ENCODE data around the gene ARHGEF39.

ARHGEF39 gene

GRCh38 chr9:35691334-35691650 lies 26.3 kb upstream of the ARHGEF39 start:
- no peak for ATAC-seq

DNA sequence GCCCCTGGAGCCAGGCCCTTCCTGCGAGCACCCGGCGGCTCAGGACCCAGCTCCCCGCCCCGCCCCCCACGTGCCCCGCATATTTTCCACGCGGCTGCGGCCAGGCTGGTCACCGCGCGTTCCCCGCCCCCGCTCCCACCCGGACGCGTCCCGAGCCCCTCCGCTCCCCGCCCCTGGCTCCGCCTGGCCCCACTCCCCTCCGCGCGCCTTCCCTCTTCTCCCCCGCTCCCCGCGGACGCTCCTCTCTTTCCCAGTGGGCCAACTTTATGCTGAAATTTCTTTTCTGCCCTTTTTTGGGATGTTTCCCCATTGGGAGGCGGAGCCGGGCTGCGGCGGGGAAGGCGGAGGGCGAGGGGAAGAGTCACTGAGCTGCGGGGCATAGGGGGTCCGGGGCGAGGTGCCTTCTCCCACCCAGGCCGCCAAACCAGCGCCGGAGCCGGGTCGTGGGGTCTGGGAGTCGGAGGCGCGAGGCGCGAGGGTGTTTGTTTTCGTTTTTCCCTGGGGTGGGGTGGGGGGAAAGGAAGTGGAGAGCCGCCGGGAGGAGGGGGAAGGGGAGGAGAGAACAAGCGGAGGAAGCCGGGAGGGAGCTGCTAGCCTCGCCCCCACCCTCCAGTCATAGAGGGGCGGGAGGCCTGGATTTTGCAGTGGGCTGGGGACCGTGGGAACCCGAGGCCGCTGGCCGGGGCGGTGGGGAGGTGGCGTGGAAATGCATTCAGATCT lies 25.8 kb upstream of the ARHGEF39 start:
- DNase-seq, result peak; percentile 62
- ATAC-seq, result no peak

More at GRCh38 chr9:35691334-35691650, 26.3 kb upstream of the ARHGEF39 start:
- no peak for DNase-seq

DNA sequence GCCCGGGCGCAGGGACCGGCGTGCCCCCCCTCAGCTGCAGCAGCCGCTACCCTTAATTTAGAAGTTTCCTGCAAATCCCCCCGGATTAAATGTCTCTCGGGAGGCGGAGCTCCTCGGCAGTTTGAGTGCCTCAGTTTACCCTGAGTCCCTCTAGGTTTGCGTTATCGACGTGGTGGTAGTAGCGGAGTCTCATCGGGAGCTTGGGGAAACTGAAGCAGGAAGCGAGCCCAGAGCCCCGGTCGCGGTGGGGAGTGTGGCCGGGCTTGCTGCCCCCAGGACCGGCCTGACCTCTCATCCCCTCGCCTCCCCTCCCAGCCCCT lies 25.3 kb upstream of the ARHGEF39 start:
- DNase-seq, result no peak
- ATAC-seq, result no peak

- DNase-seq, result no peak
- ATAC-seq, result no peak
These were observed 24.7 kb upstream of the ARHGEF39 start, which contains the start of gene TPM2 for GRCh38 chr9:35689542-35690293. TSS of gene TPM2 (minus strand) at chr9:35689925. CDS start at chr9:35689817, 108 bp downstream.

- ATAC-seq (peak; percentile 82), DNase-seq (no peak)
These were observed 23.9 kb upstream of the ARHGEF39 start for GRCh38 chr9:35688558-35689541.

DNA sequence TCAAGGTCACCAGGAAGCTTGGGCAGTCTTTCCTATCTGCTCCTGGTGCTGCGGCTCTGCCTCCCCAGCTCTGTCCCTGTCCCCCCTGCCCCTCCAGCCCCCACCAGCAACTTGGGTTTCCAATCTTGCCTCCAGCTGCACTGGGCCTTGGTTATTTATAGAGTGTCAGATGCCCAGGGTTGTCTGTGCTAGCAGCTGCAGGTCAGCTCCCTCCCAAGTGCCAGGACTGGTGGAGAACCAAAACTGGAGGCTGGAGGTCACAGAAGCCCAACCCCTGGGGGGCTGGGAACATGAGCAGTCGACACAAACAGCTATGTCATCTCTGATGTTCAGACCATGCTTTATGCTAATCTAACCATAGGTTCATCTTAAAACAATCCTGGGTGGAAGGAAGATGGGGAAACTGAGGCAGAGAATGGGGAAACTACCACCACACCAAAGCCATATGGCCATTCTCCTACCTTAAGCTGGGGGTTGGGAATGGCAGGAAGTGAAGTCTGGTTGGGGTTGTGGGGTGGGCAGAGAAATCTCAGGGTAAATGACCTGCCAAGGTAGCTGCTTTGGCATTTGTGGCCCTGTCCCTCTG lies 23.1 kb upstream of the ARHGEF39 start:
- ATAC-seq (no peak), DNase-seq (no peak)

DNA sequence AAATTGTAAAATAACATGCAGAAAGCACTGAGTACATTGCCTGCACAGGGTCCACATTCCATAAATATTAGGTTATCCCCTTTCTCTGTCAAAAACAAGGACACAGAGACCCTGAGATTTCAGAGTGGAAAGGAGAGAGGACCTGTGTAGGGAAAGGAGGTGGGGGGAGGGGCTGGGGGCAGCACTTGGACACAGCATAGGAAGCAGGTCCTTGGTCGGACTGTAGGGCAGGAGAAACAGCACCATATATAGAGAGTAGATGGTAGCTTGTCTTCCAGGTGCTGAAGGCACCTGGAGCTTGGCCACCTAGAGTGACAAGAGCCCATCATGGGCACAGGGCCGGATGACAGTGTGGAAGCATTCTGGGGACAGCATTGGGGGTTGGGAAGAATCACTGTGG lies 22.3 kb upstream of the ARHGEF39 start:
- no peak for DNase-seq
- ATAC-seq, result no peak

DNA sequence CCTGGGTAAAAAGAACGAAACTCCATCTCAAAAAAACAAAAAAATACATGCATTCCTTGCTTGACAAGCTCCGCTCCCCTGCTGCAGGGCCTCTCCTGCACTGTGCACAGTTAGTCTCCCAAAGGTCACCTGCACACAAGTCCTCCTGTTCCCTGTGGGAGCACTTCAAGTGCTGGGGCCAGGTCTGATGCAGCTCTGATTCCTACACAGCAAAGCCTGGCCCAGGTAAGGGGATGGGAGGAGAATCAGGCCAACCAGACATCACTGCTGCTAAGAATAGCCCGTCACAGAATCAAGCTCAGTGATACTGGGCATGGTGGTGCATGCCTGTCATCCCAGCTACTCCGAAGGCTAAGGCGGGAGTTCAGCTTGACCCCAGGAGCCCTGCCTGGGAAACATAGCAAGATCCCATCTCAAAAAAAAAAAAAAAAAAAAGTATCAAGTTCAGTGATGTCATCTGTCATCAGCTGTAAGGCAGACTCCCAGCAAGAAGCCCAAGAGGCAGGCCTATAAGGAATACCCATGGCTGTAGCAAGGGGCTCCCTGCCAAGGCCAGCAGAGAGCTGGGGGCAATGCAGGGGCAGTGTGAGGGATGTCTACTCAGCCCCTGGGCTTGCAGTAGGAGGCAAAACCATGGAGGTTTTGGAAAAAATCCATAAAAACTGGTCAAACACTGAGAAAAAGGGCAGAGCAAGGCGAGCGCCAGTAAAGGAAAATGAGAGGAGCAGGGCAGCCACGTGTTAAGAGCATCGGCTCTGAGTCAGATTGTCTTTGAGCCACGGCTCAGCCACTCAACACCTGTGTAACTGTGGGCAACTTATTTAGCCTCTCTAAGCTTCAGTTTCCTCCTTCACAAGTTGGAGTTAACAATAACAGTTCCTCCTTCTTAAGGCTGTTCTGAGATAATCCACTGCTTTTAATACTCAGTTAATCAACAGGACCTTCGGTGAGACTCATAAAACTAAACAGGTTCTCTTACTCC lies 21.5 kb upstream of the ARHGEF39 start:
- ATAC-seq, result no peak
- no peak for DNase-seq

DNA sequence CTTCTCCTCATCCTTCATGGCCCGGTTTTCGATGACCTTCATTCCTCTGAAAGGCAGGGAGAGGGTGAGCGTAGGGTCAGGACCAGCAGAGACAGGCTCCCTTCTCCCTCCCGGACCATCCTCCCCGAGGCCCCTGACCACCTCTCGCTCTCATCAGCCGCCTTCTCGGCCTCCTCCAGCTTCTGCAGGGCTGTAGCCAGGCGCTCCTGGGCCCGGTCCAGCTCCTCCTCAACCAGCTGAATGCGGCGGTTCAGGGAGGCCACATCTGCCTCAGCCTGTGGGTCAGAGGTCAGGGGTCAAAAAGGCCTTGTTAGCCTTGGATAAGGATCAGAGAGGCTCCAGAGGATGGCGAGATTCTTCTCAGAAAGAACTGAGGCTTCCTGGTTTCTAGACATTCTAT lies 20.5 kb upstream of the ARHGEF39 start:
- no peak for DNase-seq
- no peak for ATAC-seq

GRCh38 chr9:35684921-35685320 lies 19.9 kb upstream of the ARHGEF39 start:
- no peak for ATAC-seq
- DNase-seq, result no peak

DNA sequence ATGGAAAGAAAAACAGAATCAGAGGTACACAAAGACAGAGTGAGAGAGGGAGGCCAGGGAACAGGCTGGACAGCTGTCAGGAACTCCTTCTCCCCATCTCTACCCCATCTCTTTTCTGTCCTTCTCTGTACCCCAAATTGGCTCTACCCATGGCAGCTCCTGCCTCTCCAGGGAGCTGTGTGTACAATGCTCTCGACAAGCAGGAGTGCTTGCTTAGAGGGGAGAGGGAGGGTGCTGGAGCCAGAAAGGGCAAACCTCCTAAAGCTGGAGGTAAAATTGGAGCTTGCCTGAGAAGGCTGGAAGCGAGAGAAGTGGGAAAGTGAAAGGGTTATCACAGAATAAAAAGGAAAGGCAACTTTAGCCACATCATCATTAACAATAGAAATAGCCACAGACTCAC lies 18.3 kb upstream of the ARHGEF39 start:
- DNase-seq (no peak), ATAC-seq (no peak)

DNA sequence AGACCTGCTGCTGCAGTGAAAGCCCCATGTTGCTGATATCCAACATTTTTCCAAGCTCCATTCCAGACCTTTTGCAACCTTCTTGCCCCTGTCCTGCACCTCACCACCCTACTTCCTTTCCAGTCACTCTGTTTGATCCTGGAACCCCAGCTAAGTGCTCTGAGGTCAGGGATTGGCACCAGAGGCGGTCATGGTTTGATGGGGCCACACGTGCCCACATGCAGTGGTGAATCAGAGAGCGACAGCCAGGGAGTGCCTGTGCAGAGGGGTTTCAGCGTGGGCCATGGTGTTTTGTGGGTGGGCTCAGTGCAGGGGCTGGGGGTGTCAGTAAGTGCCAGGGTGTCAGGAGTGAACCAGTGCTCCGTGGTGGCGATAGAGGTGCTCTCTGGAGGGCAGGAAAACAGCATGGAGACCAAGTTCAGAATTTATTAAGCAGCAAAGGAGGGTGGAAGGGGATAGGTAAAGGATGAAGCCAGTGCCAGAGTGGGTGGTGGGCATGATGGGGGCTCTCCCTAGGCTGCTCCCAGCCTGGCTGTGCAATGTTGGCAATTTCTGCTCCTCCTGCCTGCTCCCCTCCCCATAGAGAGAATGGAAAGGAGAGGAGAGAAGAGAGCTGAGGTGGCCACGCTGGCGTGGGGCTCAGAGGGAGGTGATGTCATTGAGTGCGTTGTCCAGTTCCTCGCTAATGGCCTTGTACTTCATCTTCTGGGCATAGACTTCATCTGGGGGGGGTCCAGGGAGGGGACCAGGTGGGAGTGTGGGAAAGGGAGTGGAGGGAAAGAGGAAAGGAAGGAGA lies 17.7 kb upstream of the ARHGEF39 start:
- DNase-seq (no peak), ATAC-seq (no peak)

DNA sequence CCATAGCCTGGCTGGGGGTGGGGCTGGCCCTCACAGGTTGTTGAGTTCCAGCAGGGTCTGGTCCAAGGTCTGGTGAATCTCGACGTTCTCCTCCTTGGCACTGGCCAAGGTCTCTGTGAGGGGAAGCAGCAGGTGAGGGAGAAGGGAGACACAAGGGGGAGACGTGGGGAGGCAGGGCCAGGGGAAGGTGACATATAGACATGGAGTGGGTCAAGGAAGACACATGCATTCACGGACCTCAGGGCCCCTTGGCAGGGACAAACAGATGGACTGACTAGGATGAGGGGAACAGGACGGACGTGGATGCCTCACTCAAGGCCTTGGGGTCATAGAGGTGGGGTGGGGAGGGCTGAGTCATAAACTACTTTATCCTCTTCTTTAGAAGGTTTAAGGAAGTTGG lies 17.1 kb upstream of the ARHGEF39 start:
- no peak for DNase-seq

DNA sequence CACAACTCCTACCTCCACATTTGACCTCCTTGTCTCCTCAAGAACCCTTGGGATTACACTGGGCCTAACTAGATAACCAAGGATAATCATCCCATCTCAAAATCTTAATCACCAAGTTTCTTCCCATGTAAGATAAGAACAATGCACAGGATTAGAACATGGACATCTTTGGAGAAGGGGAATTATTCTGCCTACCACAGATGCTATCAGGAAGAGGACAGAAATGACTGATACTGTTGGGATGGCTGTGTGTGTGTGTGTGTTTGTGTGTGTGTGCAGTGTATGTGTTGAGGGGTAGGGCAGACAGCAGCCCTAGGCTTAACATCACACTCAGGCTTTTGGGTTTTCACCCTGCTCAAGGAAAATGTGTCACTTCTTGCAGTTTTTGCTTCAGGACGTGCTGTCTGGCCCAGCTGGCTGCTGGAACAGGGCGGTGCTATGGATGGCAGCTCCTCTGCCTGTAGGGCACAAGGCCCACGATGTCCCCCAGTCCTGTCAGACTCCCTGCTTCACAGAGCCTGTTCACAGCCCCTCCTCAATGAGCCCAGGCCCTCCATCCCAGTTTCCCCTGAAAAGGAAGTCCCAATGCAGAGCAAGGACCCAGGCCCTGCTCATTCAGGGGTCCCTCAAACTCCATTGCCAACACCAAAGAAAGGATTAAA lies 16.5 kb upstream of the ARHGEF39 start:
- DNase-seq (no peak), ATAC-seq (no peak)

More for the DNA sequence above, 17.1 kb upstream of the ARHGEF39 start:
- no peak for ATAC-seq

GRCh38 chr9:35680331-35681105 lies 15.5 kb upstream of the ARHGEF39 start:
- DNase-seq (no peak), ATAC-seq (no peak)

GRCh38 chr9:35679766-35680330 lies 14.9 kb upstream of the ARHGEF39 start:
- ATAC-seq, result no peak
- DNase-seq, result no peak

DNA sequence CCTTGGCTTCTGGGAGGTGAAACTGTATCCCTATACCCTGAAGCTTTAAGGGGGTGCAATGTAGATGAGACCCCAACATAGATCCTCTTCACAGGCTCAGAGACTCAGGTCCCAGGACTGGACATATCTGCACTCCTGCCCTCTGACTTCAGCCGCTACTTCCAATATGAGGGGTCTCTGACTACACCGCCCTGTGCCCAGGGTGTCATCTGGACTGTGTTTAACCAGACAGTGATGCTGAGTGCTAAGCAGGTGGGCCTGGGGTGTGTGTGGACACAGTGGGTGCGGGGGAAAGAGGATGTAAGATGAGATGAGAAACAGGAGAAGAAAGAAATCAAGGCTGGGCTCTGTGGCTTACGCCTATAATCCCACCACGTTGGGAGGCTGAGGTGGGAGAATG lies 14.1 kb upstream of the ARHGEF39 start:
- ATAC-seq, result no peak

GRCh38 chr9:35675732-35676392 lies 10.9 kb upstream of the ARHGEF39 start:
- DNase-seq (peak; percentile 74), ATAC-seq (peak; percentile 69)

More for the DNA sequence above, 14.1 kb upstream of the ARHGEF39 start:
- DNase-seq, result no peak

All from stimulated activated naive CD8-positive, alpha-beta T cell treated with anti-CD3 and anti-CD28 coated beads, Interleukin-15, Interleukin-2, amounts not matched to agents 100 U/mL and 50 U/mL, for 24 hours (primary cell).